Mucosa of stomach (tissue), 1 donor: ENCODE data around the gene ACTMAP.

ENCODE experiments used
- H3K27me3 ChIP-seq: one replicate; pipeline ENCODE4 v1.7.0; 2013; ENCODE audit warnings: mild to moderate bottlenecking, low read length; ENCODE audit not compliant: control insufficient read depth, insufficient read depth
- H3K36me3 ChIP-seq: one replicate; pipeline ENCODE4 v1.7.0; 2013; ENCODE audit warnings: low read length; ENCODE audit not compliant: control insufficient read depth, insufficient read depth
- H3K4me1 ChIP-seq: one replicate; pipeline ENCODE4 v1.7.0; 2013; ENCODE audit warnings: mild to moderate bottlenecking, low read length; ENCODE audit not compliant: control insufficient read depth, insufficient read depth
- H3K4me3 ChIP-seq: one replicate; pipeline ENCODE4 v1.7.0; 2013; ENCODE audit warnings: low read length
- H3K9ac ChIP-seq: one replicate; pipeline ENCODE4 v1.7.0; 2013; ENCODE audit warnings: mild to moderate bottlenecking, low read length, moderate library complexity
- H3K9me3 ChIP-seq: one replicate; pipeline ENCODE4 v1.7.0; 2013; ENCODE audit warnings: mild to moderate bottlenecking, low read length, moderate library complexity; ENCODE audit not compliant: control insufficient read depth
- donor health status: Pancreatic carcinoma.

The ACTMAP gene

GRCh38 chr19:40721936-40722661 lies 28.2 kb downstream of the ACTMAP start:
- no peaks in the 10 kb centered on the region for H3K36me3 ChIP-seq
- H3K9ac ChIP-seq: no peak overlapping the region
- peaks cover 33% of the 10 kb centered on the region for H3K4me1 ChIP-seq
- H3K9me3 ChIP-seq: no peaks in the 10 kb centered on the region
- H3K4me3 ChIP-seq: no peak overlapping the region
- H3K27me3 ChIP-seq: no peaks in the 10 kb centered on the region

- no peaks in the 10 kb centered on the region for H3K9me3 ChIP-seq
- peak overlapping the region; percentile 67 for H3K9ac ChIP-seq
- H3K36me3 ChIP-seq: no peaks in the 10 kb centered on the region
- H3K27me3 ChIP-seq: no peaks in the 10 kb centered on the region
- peak overlapping the region; percentile 28 for H3K4me3 ChIP-seq
- H3K4me1 ChIP-seq: peaks cover 36% of the 10 kb centered on the region
These were observed 29.2 kb downstream of the ACTMAP start for GRCh38 chr19:40721140-40721486.

GRCh38 chr19:40719414-40719894 lies 30.8 kb downstream of the ACTMAP start:
- H3K4me3 ChIP-seq: peak overlapping the region; percentile 3
- H3K27me3 ChIP-seq: no peaks in the 10 kb centered on the region
- peak overlapping the region; percentile 95 for H3K9ac ChIP-seq
- no peaks in the 10 kb centered on the region for H3K36me3 ChIP-seq
- peaks cover 50% of the 10 kb centered on the region for H3K4me1 ChIP-seq
- H3K9me3 ChIP-seq: no peaks in the 10 kb centered on the region

- Histone ChIP-seq H3K4me1 (peaks cover 53% of the 10 kb centered on the region), H3K9me3 (no peaks in the 10 kb centered on the region), H3K9ac (peak overlapping the region; percentile 95)
These were observed 31.4 kb downstream of the ACTMAP start for GRCh38 chr19:40718774-40719391.

GRCh38 chr19:40717880-40718773 lies 32.1 kb downstream of the ACTMAP start:
- no peaks in the 10 kb centered on the region for H3K36me3 ChIP-seq
- H3K9me3 ChIP-seq: no peaks in the 10 kb centered on the region
- H3K4me3 ChIP-seq: peak overlapping the region; percentile 76
- H3K9ac ChIP-seq: peak overlapping the region; percentile 95
- no peaks in the 10 kb centered on the region for H3K27me3 ChIP-seq
- peaks cover 53% of the 10 kb centered on the region for H3K4me1 ChIP-seq

More at GRCh38 chr19:40718774-40719391, 31.4 kb downstream of the ACTMAP start:
- Histone ChIP-seq H3K4me3 (peak overlapping the region; percentile 76), H3K27me3 (no peaks in the 10 kb centered on the region), H3K36me3 (no peaks in the 10 kb centered on the region)

GRCh38 chr19:40717325-40717879 lies 32.9 kb downstream of the ACTMAP start:
- Histone ChIP-seq H3K27me3 (no peaks in the 10 kb centered on the region), H3K4me1 (peaks cover 51% of the 10 kb centered on the region), H3K4me3 (peak overlapping the region; percentile 76), H3K9me3 (no peaks in the 10 kb centered on the region), H3K9ac (peak overlapping the region; percentile 95), H3K36me3 (no peaks in the 10 kb centered on the region)

- no peaks in the 10 kb centered on the region for H3K27me3 ChIP-seq
- peaks cover 48% of the 10 kb centered on the region for H3K4me1 ChIP-seq
- peak within 1 kb of the TSS; percentile 95 for H3K9ac ChIP-seq
- H3K9me3 ChIP-seq: no peaks in the 10 kb centered on the region
- H3K4me3 ChIP-seq: peak within 1 kb of the TSS; percentile 76
- H3K36me3 ChIP-seq: no peaks in the 10 kb centered on the region
These were observed 33.6 kb downstream of the ACTMAP start, which contains the start of the genes COQ8B and ITPKC for GRCh38 chr19:40716482-40717324. TSS of gene COQ8B (minus strand) at chr19:40716886. CDS start at chr19:40714632, 2,254 bp downstream. TSS of gene ITPKC (plus strand) at chr19:40717112. CDS start at chr19:40717136, 24 bp downstream.

- Histone ChIP-seq H3K36me3 (no peaks in the 10 kb centered on the region), H3K9me3 (no peaks in the 10 kb centered on the region), H3K9ac (peak overlapping the region; percentile 95), H3K27me3 (no peaks in the 10 kb centered on the region), H3K4me3 (peak overlapping the region; percentile 76), H3K4me1 (peaks cover 46% of the 10 kb centered on the region)
These were observed 34.2 kb downstream of the ACTMAP start for GRCh38 chr19:40716031-40716481.

- Histone ChIP-seq H3K4me3 (peak overlapping the region; percentile 76), H3K9ac (peak overlapping the region; percentile 95), H3K27me3 (no peaks in the 10 kb centered on the region), H3K36me3 (no peaks in the 10 kb centered on the region), H3K9me3 (no peaks in the 10 kb centered on the region), H3K4me1 (peaks cover 32% of the 10 kb centered on the region)
These were observed 35.6 kb downstream of the ACTMAP start for GRCh38 chr19:40714441-40715299.

GRCh38 chr19:40713939-40714338 lies 36.3 kb downstream of the ACTMAP start:
- peaks cover 25% of the 10 kb centered on the region for H3K4me1 ChIP-seq
- H3K9me3 ChIP-seq: no peaks in the 10 kb centered on the region
- no peaks in the 10 kb centered on the region for H3K36me3 ChIP-seq
- no peaks in the 10 kb centered on the region for H3K27me3 ChIP-seq
- peak overlapping the region; percentile 95 for H3K9ac ChIP-seq
- no peak overlapping the region for H3K4me3 ChIP-seq
